PC-3 (cell line): Measurements from ENCODE around the gene MLKL. TPM values are rescaled to one million over a fixed set of nuclear protein-coding genes. Genes with fewer than 3 reads are reported as not detected.
A peak's percentile ranks its signal among the peaks of the same experiment; 100 is the strongest.
"Not testable (repeated sequence)": the region's sequence is repeated elsewhere in the genome, so short reads cannot be mapped to it uniquely, and the experiment has no call there.

Experiments
- ATAC-seq: fragments of 200-7000 bp; cut with Tn5 transposase; 2 replicates; pipeline ENCODE4 v1.9.1; 2020; ENCODE audit warnings: mild to moderate bottlenecking, moderate library complexity
- BruUV-seq: library from RNA; stranded (reverse); fragments of 400-500 nt; replicated peaks from 2 replicates; lab custom pipeline; 2021; lab: Mats Ljungman, UMichigan
- CTCF ChIA-PET: fragments of 300-600 bp; sonication (Branson Sonifier 250); formaldehyde crosslinking; loops from one replicate; lab custom pipeline; 2022; ENCODE audit warnings: antibody characterized with exemption; lab: Charles Lee
- POLR2A ChIA-PET: fragments of 300-600 bp; sonication (Branson Sonifier 250); formaldehyde crosslinking; loops from one replicate; lab custom pipeline; 2022; ENCODE audit warnings: antibody characterized with exemption; ENCODE audit not compliant: unreplicated experiment; lab: Charles Lee
- DNase-seq: peaks from one replicate; pipeline ENCODE4 v3.0.0-alpha.2; 2015
- H2AFZ ChIP-seq: fragments of 300-600 bp; sonication (generic); 2 replicates; pipeline ENCODE4 v1.6.0; 2016; ENCODE audit warnings: antibody characterized with exemption, low read length
- H3F3A ChIP-seq: fragments of 300-600 bp; sonication (generic); one replicate; pipeline ENCODE4 v1.6.0; 2017; ENCODE audit warnings: antibody characterized with exemption, low read length, control low read depth, mild to moderate bottlenecking; ENCODE audit not compliant: unreplicated experiment
- H3K27ac ChIP-seq: fragments of 300-600 bp; sonication (generic); 2 replicates; pipeline ENCODE4 v1.5.1; 2016; ENCODE audit warnings: mild to moderate bottlenecking, low read length
- H3K27me3 ChIP-seq: fragments of 300-600 bp; sonication (generic); 2 replicates; pipeline ENCODE4 v1.6.1; 2016; ENCODE audit warnings: low read length, mixed read lengths
- H3K36me3 ChIP-seq: fragments of 300-600 bp; sonication (generic); 2 replicates; pipeline ENCODE4 v1.6.1; 2016; ENCODE audit warnings: low read depth, mixed run types, low read length, mixed read lengths
- H3K4me1 ChIP-seq: fragments of 300-600 bp; sonication (generic); 2 replicates; pipeline ENCODE4 v1.5.1; 2016; ENCODE audit warnings: low read length; ENCODE audit not compliant: insufficient read depth
- H3K4me2 ChIP-seq: fragments of 300-600 bp; sonication (generic); 2 replicates; pipeline ENCODE4 v1.6.0; 2016; ENCODE audit warnings: low read length
- H3K4me3 ChIP-seq: fragments of 300-600 bp; sonication (generic); 2 replicates; pipeline ENCODE4 v1.5.1; 2016; ENCODE audit warnings: mild to moderate bottlenecking, low read length, mixed read lengths
- H3K79me2 ChIP-seq: fragments of 300-600 bp; sonication (generic); 2 replicates; pipeline ENCODE4 v1.6.1; 2017; ENCODE audit warnings: low read length, mixed read lengths
- H3K9ac ChIP-seq: fragments of 300-600 bp; sonication (generic); 2 replicates; pipeline ENCODE4 v1.6.0; 2016; ENCODE audit warnings: mild to moderate bottlenecking, low read length
- H3K9me2 ChIP-seq: fragments of 300-600 bp; sonication (generic); replicated peaks from 2 replicates; pipeline ENCODE4 v1.6.1; 2016; ENCODE audit warnings: mixed run types, low read length, mixed read lengths
- H3K9me3 ChIP-seq: fragments of 300-600 bp; sonication (generic); 2 replicates; pipeline ENCODE4 v1.6.1; 2016; ENCODE audit warnings: low read length, mixed read lengths
- H4K20me1 ChIP-seq: fragments of 300-600 bp; sonication (generic); 2 replicates; pipeline ENCODE4 v1.6.1; 2016; ENCODE audit warnings: low read length, mixed read lengths
- EZH2 ChIP-seq: fragments of 300-600 bp; sonication (generic); IDR thresholded peaks from one replicate; pipeline ENCODE4 v1.6.1; 2017; ENCODE audit warnings: antibody characterized with exemption, mild to moderate bottlenecking, low read length; ENCODE audit not compliant: unreplicated experiment
- EZH2phosphoT487 ChIP-seq: fragments of 300-600 bp; sonication (generic); IDR thresholded peaks from 2 replicates; pipeline ENCODE4 v1.6.1; 2018; ENCODE audit warnings: mild to moderate bottlenecking, antibody characterized with exemption, low read length, borderline replicate concordance
- intact Hi-C: fragments of 100-400 bp; cut with micrococcal nuclease; formaldehyde crosslinking; loops from 2 replicates; pipeline ENCODE4 v1.9.0; 2023
- total RNA-seq: library from RNA; depleted of rRNA; stranded (reverse); fragments of >200 nt; gene quantifications from 2 replicates; pipeline ENCODE4 v1.2.3, GENCODE V29; 2014
- TF ChIP-seq, protein P1 (sequence below): fragments of 300-600 bp; sonication (generic); conservative IDR thresholded peaks from 2 replicates; pipeline ENCODE4 v1.5.1; 2017; ENCODE audit warnings: antibody characterized with exemption, low read depth, mild to moderate bottlenecking, low read length

MLKL gene
- total RNA-seq, 1 experiment from 2014 or later = 30.9 TPM

DNA sequence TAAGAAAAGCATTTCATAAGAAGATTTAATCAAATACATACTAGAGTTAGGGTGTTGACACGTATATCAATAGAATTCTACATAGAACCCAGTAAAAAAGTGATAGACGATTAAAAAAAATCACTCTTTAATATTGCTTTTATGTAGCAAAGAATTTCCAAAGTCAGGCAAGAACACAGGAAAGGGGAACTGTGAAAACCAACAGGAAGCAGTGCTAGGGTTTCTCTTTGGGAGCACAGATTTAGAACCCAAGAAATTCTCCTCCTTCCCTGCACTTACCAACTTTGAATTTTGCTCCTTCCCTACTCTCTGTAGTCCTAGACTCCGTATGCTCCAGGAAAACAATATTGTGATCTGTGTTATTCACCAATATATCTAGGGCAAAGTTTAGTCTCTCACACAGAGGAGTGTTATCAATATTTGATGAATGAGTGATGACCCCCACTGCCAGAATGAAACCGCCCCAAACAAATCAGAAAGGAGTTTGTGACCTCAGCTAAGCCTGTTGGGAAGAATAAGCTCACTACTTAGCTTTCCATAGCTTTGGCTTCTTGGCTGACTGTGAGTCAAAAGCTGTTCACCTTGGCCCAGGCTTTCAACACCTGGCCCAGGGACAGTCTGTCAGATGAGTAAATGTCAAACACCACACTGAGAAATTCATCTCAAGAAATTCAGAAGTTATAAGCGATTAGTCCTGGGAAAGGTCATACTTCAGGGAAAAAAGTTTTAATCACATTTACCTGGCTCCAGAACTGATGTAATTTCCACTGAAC is 42.6 kb downstream of the MLKL start:
- intact Hi-C loops = no loop called here
- Histone ChIP-seq H4K20me1 (peaks cover 58% of the 10 kb centered on the region), H3K4me1 (0 out of 2 replicates have a peak, but pooled peaks cover 1% of the 10 kb centered on the region), H2AFZ (no peak overlapping the region), H3K79me2 (peaks cover 98% of the 10 kb centered on the region), H3K36me3 (peaks cover 50% of the 10 kb centered on the region), H3K27ac (no peak overlapping the region), H3K9ac (no peak overlapping the region), H3K27me3 (no peaks in the 10 kb centered on the region), H3K4me3 (no peak overlapping the region), H3K9me2 (no peaks in the 10 kb centered on the region), H3K4me2 (no peak overlapping the region; the same call in 1 of the 2 replicates), H3F3A (no peaks in the 10 kb centered on the region), H3K9me3 (no peaks in the 10 kb centered on the region)
- CTCF ChIA-PET = no interaction called here
- ATAC-seq = no peak
- BruUV-seq = no TSS peak
- POLR2A ChIA-PET = no interaction called here
- no peak for DNase-seq
- no peak for TF ChIP-seq EZH2
- TF ChIP-seq, protein P1, sequence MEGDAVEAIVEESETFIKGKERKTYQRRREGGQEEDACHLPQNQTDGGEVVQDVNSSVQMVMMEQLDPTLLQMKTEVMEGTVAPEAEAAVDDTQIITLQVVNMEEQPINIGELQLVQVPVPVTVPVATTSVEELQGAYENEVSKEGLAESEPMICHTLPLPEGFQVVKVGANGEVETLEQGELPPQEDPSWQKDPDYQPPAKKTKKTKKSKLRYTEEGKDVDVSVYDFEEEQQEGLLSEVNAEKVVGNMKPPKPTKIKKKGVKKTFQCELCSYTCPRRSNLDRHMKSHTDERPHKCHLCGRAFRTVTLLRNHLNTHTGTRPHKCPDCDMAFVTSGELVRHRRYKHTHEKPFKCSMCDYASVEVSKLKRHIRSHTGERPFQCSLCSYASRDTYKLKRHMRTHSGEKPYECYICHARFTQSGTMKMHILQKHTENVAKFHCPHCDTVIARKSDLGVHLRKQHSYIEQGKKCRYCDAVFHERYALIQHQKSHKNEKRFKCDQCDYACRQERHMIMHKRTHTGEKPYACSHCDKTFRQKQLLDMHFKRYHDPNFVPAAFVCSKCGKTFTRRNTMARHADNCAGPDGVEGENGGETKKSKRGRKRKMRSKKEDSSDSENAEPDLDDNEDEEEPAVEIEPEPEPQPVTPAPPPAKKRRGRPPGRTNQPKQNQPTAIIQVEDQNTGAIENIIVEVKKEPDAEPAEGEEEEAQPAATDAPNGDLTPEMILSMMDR = no peak
- TF ChIP-seq EZH2phosphoT487 = no peak

DNA sequence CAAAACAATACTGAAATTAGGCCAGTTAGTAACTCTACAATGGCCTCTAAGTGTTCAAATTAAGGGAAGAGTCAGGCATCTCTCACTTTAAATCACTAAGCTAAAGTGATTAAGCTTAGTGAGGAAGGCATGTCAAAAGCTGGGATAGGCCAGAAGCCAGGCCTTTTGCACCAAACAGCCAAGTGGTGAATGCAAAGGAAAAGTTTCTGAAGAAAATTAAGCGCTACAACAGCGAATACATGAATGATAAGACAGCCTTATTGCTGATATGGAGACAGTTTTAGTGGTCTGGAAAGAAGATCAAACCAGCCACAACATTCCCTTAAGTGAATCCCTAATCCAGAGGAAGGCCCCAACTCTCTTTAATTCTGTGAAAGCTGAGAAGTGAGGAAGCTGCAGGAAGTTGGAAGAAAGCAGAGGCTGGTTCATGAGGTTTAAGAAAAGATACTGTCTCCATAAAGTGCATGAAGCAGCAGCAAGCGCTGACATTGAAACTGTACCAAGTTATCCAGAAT is 46.1 kb downstream of the MLKL start:
- ATAC-seq = no peak
- H2AFZ ChIP-seq = no peak overlapping the region
- DNase-seq = no peak
- peaks cover 49% of the 10 kb centered on the region for H3K36me3 ChIP-seq
- TF ChIP-seq EZH2 = no peak
- TF ChIP-seq EZH2phosphoT487 = no peak
- TF ChIP-seq, protein P1 = no peak
- H3K79me2 ChIP-seq = peaks cover 96% of the 10 kb centered on the region
- no TSS peak for BruUV-seq
- H3K27me3 ChIP-seq = no peaks in the 10 kb centered on the region
- H4K20me1 ChIP-seq = peaks cover 47% of the 10 kb centered on the region
- intact Hi-C loops = no loop called here
- no peak overlapping the region for H3K4me3 ChIP-seq
- H3K9ac ChIP-seq = no peak overlapping the region
- H3K9me3 ChIP-seq = no peaks in the 10 kb centered on the region
- ChIA-PET CTCF (no interaction called here), POLR2A (no interaction called here)
- H3K9me2 ChIP-seq = no peaks in the 10 kb centered on the region
- no peaks in the 10 kb centered on the region for H3F3A ChIP-seq
- H3K4me1 ChIP-seq = peaks cover 6% of the 10 kb centered on the region; the same call in 1 of the 2 replicates
- no peak overlapping the region for H3K4me2 ChIP-seq
- no peak overlapping the region for H3K27ac ChIP-seq

DNA sequence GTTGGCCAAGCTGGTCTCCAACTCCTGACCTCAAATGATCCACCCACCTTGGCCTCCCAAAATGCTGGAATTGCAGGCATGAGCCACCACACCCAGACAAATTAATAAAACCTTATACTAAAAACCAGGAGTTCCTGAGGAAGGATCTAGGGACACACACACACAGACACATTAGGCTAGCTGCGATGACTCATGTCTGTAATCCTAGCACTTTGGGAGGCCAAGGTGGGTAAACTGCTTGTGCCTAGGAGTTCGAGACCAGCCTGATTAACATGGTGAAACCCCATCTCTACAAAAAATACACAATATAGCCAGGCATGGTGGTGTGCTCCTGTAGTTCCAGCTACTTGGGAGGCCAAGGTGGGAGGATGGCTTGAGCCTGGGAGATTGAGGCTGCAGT is 47.8 kb downstream of the MLKL start:
- CTCF ChIA-PET, H3K4me1 ChIP-seq, POLR2A ChIA-PET, H3K4me2 ChIP-seq, H3K9ac ChIP-seq, H3F3A ChIP-seq, H3K27ac ChIP-seq, H2AFZ ChIP-seq, H3K9me3 ChIP-seq, intact Hi-C loops, BruUV-seq, H3K9me2 ChIP-seq, H3K4me3 ChIP-seq, H3K27me3 ChIP-seq: not testable (repeated sequence)
- Histone ChIP-seq H3K79me2 (peaks cover 83% of the 10 kb centered on the region), H3K36me3 (peaks cover 43% of the 10 kb centered on the region), H4K20me1 (peaks cover 39% of the 10 kb centered on the region)
- ATAC-seq (peak; percentile 57), DNase-seq (peak; percentile 17)
